NCI-H187 treated with DMSO at 0.1 percent for 48 hours (cell line): ENCODE measurements around the gene DGCR8.
"Not testable (repeated sequence)": the region's sequence is repeated elsewhere in the genome, so short reads cannot be mapped to it uniquely, and the experiment has no call there.

Experiments used
- DNase-seq: peaks from one replicate; lab custom pipeline; 2025; lab: John Stamatoyannopoulos, UW

DGCR8 gene

GRCh38 chr22:20154602-20155187 is 74.7 kb downstream of the DGCR8 start:
- DNase-seq, result no peak

GRCh38 chr22:20155330-20156041 is 75.4 kb downstream of the DGCR8 start:
- no peak for DNase-seq

GRCh38 chr22:20156042-20156389 is 76.0 kb downstream of the DGCR8 start:
- no peak for DNase-seq

GRCh38 chr22:20156611-20157429 is 76.8 kb downstream of the DGCR8 start:
- no peak for DNase-seq

GRCh38 chr22:20157430-20158183 is 77.6 kb downstream of the DGCR8 start:
- DNase-seq, result no peak

- DNase-seq, result no peak
Observed at GRCh38 chr22:20158391-20159036, 78.5 kb downstream of the DGCR8 start.

GRCh38 chr22:20159076-20159475 is 79.0 kb downstream of the DGCR8 start:
- DNase-seq, result no peak

GRCh38 chr22:20159531-20159930 is 79.5 kb downstream of the DGCR8 start:
- not testable (repeated sequence) for DNase-seq

GRCh38 chr22:20160041-20160440 is 80.0 kb downstream of the DGCR8 start:
- DNase-seq, result no peak
